ENCODE results near the gene PPP1R3A.
"Not testable (repeated sequence)": the region's sequence is repeated elsewhere in the genome, so short reads cannot be mapped to it uniquely, and the experiment has no call there.

The PPP1R3A gene

DNA sequence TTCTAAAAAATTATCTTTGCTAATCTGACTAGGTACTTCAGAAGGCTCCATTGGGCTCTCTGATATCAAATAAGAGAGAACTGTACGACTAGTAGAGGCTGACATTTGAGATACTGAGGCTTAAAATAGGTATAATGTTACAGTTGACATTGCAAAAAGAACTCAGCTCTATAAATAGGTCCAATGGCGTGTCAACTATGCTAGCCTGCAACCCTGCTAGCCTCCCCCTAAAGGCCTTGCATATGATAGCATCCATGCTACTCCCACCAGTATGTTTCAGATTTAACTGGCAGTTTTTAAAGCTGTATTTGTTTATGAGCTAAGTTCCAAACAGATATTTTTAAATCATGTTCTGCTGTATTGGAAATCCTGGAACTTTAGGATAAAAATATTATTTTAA, at the start of gene PPP1R3A:
PPP1R3A (minus strand) TSS at position 64 of the 400 bp plus-strand sequence; CDS start at position 51, 13 bp downstream.
- H3K9ac ChIP-seq (ENCODE audit: low read length) = no peak within 1 kb of the TSS
- H3K27me3 ChIP-seq (ENCODE audit: control insufficient read depth in 1 of 2, insufficient read depth in 2 of 2, low read length in 2 of 2) = no peaks in the 10 kb centered on the region
- H3K4me3 ChIP-seq (ENCODE audit: low read depth in 1 of 2, low read length in 2 of 2) = no peak within 1 kb of the TSS
- H3K36me3 ChIP-seq (ENCODE audit: insufficient read depth, low read length) = no peaks in the 10 kb centered on the region
- no peak within 1 kb of the TSS for H3K27ac ChIP-seq (ENCODE audit: low read depth, low read length)
- no peaks in the 10 kb centered on the region for H3K9me3 ChIP-seq (ENCODE audit: low read length)
- no peaks in the 10 kb centered on the region for H3K4me1 ChIP-seq (ENCODE audit: insufficient read depth, low read length)

GRCh38 chr7:113963356-113963755, 44.5 kb upstream of the PPP1R3A start:
- Histone ChIP-seq H3K9ac (ENCODE audit: low read length) (no peak overlapping the region), H3K4me3 (ENCODE audit: low read depth in 1 of 2, low read length in 2 of 2) (no peak overlapping the region), H3K27me3 (ENCODE audit: control insufficient read depth in 1 of 2, insufficient read depth in 2 of 2, low read length in 2 of 2) (no peaks in the 10 kb centered on the region), H3K9me3 (ENCODE audit: low read length) (no peaks in the 10 kb centered on the region), H3K4me1 (ENCODE audit: insufficient read depth, low read length) (no peaks in the 10 kb centered on the region), H3K36me3 (ENCODE audit: insufficient read depth, low read length) (no peaks in the 10 kb centered on the region), H3K27ac (ENCODE audit: low read depth, low read length) (no peak overlapping the region)

GRCh38 chr7:113959910-113960309, 41.1 kb upstream of the PPP1R3A start:
- Histone ChIP-seq H3K4me3 (ENCODE audit: low read depth in 1 of 2, low read length in 2 of 2) (no peak overlapping the region), H3K36me3 (ENCODE audit: insufficient read depth, low read length) (no peaks in the 10 kb centered on the region), H3K4me1 (ENCODE audit: insufficient read depth, low read length) (no peaks in the 10 kb centered on the region), H3K27ac (ENCODE audit: low read depth, low read length) (no peak overlapping the region), H3K9me3 (ENCODE audit: low read length) (no peaks in the 10 kb centered on the region), H3K27me3 (ENCODE audit: control insufficient read depth in 1 of 2, insufficient read depth in 2 of 2, low read length in 2 of 2) (no peaks in the 10 kb centered on the region), H3K9ac (ENCODE audit: low read length) (no peak overlapping the region)

DNA sequence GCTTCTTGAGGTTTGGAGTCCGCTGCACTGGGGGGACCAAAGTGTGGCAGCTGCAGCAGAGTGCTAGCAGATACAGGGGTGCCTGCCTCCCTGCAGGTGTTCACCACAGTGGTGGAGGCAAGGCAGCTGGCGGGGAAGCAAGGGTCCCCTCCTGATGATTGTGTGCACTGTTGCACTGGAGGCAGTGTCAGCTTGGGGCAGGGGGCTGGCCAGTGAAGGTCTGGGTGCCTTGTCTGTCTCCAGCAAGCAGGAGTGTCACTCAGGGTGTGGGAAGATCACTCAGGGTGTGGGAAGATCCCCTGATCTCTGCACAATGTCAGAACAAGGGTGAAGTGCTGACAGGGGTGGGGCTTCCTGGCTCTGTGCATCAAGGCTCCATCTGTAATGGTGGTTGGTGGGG, 36.3 kb upstream of the PPP1R3A start:
- H3K27me3 ChIP-seq (ENCODE audit: control insufficient read depth in 1 of 2, insufficient read depth in 2 of 2, low read length in 2 of 2) = no peaks in the 10 kb centered on the region
- H3K36me3 ChIP-seq (ENCODE audit: insufficient read depth, low read length) = no peaks in the 10 kb centered on the region
- H3K4me3 ChIP-seq (ENCODE audit: low read depth in 1 of 2, low read length in 2 of 2) = no peak overlapping the region
- no peak overlapping the region for H3K27ac ChIP-seq (ENCODE audit: low read depth, low read length)
- no peaks in the 10 kb centered on the region for H3K4me1 ChIP-seq (ENCODE audit: insufficient read depth, low read length)
- H3K9me3 ChIP-seq (ENCODE audit: low read length) = no peaks in the 10 kb centered on the region
- H3K9ac ChIP-seq (ENCODE audit: low read length) = no peak overlapping the region

- Histone ChIP-seq H3K36me3 (ENCODE audit: insufficient read depth, low read length) (no peaks in the 10 kb centered on the region), H3K27me3 (ENCODE audit: control insufficient read depth in 1 of 2, insufficient read depth in 2 of 2, low read length in 2 of 2) (no peaks in the 10 kb centered on the region), H3K9ac (ENCODE audit: low read length) (no peak overlapping the region), H3K27ac (ENCODE audit: low read depth, low read length) (no peak overlapping the region), H3K4me1 (ENCODE audit: insufficient read depth, low read length) (no peaks in the 10 kb centered on the region), H3K9me3 (ENCODE audit: low read length) (no peaks in the 10 kb centered on the region), H3K4me3 (ENCODE audit: low read depth in 1 of 2, low read length in 2 of 2) (no peak overlapping the region)
Observed at GRCh38 chr7:113953553-113953952, 34.7 kb upstream of the PPP1R3A start.

DNA sequence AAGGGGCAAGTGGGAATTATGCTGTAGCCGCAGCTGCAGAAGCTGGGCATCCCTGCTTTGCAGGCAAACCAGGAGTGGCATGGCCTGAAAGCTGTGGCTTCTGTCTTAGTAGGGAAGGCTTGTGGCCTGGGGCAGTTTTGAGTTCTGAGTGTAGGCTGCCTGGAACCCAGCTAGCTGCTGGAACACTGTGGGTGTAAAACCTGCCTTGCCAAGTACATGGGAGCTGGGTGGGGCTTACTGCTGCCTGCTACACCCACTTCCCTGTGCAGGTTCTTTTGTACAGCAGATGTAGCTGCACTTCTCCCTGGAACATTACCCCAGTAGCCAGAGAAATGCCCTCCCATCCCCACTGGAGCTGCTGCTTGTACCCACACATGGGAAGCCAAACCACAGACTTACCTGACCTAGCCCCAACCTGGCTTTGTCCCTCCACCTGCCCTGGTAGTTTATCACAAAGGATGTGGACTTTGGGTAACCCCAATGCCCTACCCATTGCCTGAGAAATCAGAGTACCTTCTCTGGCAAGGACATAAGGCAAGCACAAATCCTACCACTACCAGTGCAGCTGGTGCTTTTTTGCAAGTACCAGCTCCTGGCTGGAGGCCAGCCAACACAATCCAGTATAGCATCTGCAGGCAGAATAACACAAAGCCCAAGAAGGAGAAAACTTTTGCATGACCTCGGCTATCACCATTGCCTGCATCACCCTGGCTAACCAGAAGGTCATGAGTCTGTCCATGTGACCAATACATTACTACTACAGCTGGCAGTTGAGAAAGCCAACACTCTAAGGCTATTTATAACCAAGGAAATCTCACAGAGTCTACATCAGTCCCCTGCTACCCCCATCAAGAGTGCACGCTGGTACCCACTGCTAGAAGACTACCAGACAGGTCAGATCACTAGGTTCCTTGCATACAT, 26.5 kb upstream of the PPP1R3A start:
- no peaks in the 10 kb centered on the region for H3K36me3 ChIP-seq (ENCODE audit: insufficient read depth, low read length)
- H3K4me1 ChIP-seq (ENCODE audit: insufficient read depth, low read length) = no peaks in the 10 kb centered on the region
- H3K4me3 ChIP-seq (ENCODE audit: low read depth in 1 of 2, low read length in 2 of 2) = no peak overlapping the region
- no peaks in the 10 kb centered on the region for H3K27me3 ChIP-seq (ENCODE audit: control insufficient read depth in 1 of 2, insufficient read depth in 2 of 2, low read length in 2 of 2)
- no peaks in the 10 kb centered on the region for H3K9me3 ChIP-seq (ENCODE audit: low read length)
- H3K27ac ChIP-seq (ENCODE audit: low read depth, low read length) = no peak overlapping the region
- H3K9ac ChIP-seq (ENCODE audit: low read length) = no peak overlapping the region

GRCh38 chr7:113936982-113937381, 18.2 kb upstream of the PPP1R3A start:
- H3K4me3 ChIP-seq (ENCODE audit: low read depth in 1 of 2, low read length in 2 of 2) = no peak overlapping the region
- H3K27ac ChIP-seq (ENCODE audit: low read depth, low read length) = no peak overlapping the region
- H3K4me1 ChIP-seq (ENCODE audit: insufficient read depth, low read length) = no peaks in the 10 kb centered on the region
- H3K27me3 ChIP-seq (ENCODE audit: control insufficient read depth in 1 of 2, insufficient read depth in 2 of 2, low read length in 2 of 2) = no peaks in the 10 kb centered on the region
- no peaks in the 10 kb centered on the region for H3K36me3 ChIP-seq (ENCODE audit: insufficient read depth, low read length)
- H3K9ac ChIP-seq (ENCODE audit: low read length) = no peak overlapping the region
- peaks cover 3% of the 10 kb centered on the region for H3K9me3 ChIP-seq (ENCODE audit: low read length)

- H3K27me3 ChIP-seq (ENCODE audit: control insufficient read depth in 1 of 2, insufficient read depth in 2 of 2, low read length in 2 of 2) = no peaks in the 10 kb centered on the region
- H3K27ac ChIP-seq (ENCODE audit: low read depth, low read length) = no peak overlapping the region
- H3K36me3 ChIP-seq (ENCODE audit: insufficient read depth, low read length) = no peaks in the 10 kb centered on the region
Observed at GRCh38 chr7:113936535-113936934, 17.7 kb upstream of the PPP1R3A start.

GRCh38 chr7:113929389-113929788, 10.6 kb upstream of the PPP1R3A start:
- H3K27ac ChIP-seq (ENCODE audit: low read depth, low read length); H3K27me3 ChIP-seq (ENCODE audit: control insufficient read depth in 1 of 2, insufficient read depth in 2 of 2, low read length in 2 of 2); H3K4me3 ChIP-seq (ENCODE audit: low read depth in 1 of 2, low read length in 2 of 2); H3K36me3 ChIP-seq (ENCODE audit: insufficient read depth, low read length); H3K9me3 ChIP-seq (ENCODE audit: low read length); H3K4me1 ChIP-seq (ENCODE audit: insufficient read depth, low read length); H3K9ac ChIP-seq (ENCODE audit: low read length): not testable (repeated sequence)

More at GRCh38 chr7:113936535-113936934, 17.7 kb upstream of the PPP1R3A start:
- Histone ChIP-seq H3K9ac (ENCODE audit: low read length) (no peak overlapping the region), H3K4me1 (ENCODE audit: insufficient read depth, low read length) (no peaks in the 10 kb centered on the region), H3K9me3 (ENCODE audit: low read length) (peaks cover 3% of the 10 kb centered on the region), H3K4me3 (ENCODE audit: low read depth in 1 of 2, low read length in 2 of 2) (no peak overlapping the region)

- Histone ChIP-seq H3K27ac (ENCODE audit: low read depth, low read length) (no peak overlapping the region), H3K9me3 (ENCODE audit: low read length) (no peaks in the 10 kb centered on the region), H3K36me3 (ENCODE audit: insufficient read depth, low read length) (no peaks in the 10 kb centered on the region), H3K9ac (ENCODE audit: low read length) (no peak overlapping the region), H3K4me3 (ENCODE audit: low read depth in 1 of 2, low read length in 2 of 2) (no peak overlapping the region), H3K4me1 (ENCODE audit: insufficient read depth, low read length) (no peaks in the 10 kb centered on the region), H3K27me3 (ENCODE audit: control insufficient read depth in 1 of 2, insufficient read depth in 2 of 2, low read length in 2 of 2) (no peaks in the 10 kb centered on the region)
Observed at GRCh38 chr7:113928112-113928511, 9.3 kb upstream of the PPP1R3A start.

DNA sequence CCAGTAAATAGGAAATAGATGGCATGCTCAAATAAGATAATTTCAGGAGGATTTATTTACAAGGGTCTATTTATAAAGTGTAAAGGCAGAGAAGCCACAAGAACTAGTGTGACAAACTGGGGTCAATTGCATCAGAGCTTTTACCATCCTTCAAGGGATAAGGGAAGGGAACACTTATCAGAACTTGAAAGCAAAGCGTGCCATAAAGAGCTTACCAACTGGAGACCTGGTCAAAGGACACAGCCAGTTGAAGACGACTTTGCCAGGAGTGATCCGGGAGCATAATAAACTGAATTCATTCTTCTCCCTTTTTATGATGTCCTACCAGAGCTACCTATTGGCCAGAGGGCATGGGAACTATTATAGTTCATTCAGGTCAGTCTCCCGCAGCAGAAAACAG, 3.2 kb upstream of the PPP1R3A start:
- Histone ChIP-seq H3K9me3 (ENCODE audit: low read length) (no peaks in the 10 kb centered on the region), H3K36me3 (ENCODE audit: insufficient read depth, low read length) (no peaks in the 10 kb centered on the region), H3K27ac (ENCODE audit: low read depth, low read length) (no peak overlapping the region), H3K27me3 (ENCODE audit: control insufficient read depth in 1 of 2, insufficient read depth in 2 of 2, low read length in 2 of 2) (no peaks in the 10 kb centered on the region), H3K4me1 (ENCODE audit: insufficient read depth, low read length) (no peaks in the 10 kb centered on the region), H3K4me3 (ENCODE audit: low read depth in 1 of 2, low read length in 2 of 2) (no peak overlapping the region), H3K9ac (ENCODE audit: low read length) (no peak overlapping the region)

DNA sequence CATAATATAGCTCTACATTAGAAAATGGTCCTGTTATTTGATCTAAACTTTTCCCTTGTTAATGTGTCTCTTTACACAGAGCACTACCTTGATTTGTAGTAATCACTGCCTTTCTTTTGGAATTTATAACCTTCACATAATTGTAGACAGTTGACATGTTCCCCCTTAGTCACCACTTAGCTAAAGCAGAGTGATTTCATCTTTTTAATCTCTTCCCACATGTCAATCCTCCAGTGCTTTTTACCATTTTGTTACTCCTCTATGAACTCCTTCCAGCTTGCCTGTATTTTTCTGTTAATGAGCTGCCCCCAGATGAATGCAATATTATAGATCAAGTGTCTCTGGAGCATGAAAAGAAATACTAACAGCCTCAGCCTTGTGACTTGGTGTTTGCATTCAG, 2.6 kb upstream of the PPP1R3A start:
- Histone ChIP-seq H3K9me3 (ENCODE audit: low read length) (no peaks in the 10 kb centered on the region), H3K27me3 (ENCODE audit: control insufficient read depth in 1 of 2, insufficient read depth in 2 of 2, low read length in 2 of 2) (no peaks in the 10 kb centered on the region), H3K4me3 (ENCODE audit: low read depth in 1 of 2, low read length in 2 of 2) (no peak overlapping the region), H3K27ac (ENCODE audit: low read depth, low read length) (no peak overlapping the region), H3K4me1 (ENCODE audit: insufficient read depth, low read length) (no peaks in the 10 kb centered on the region), H3K36me3 (ENCODE audit: insufficient read depth, low read length) (no peaks in the 10 kb centered on the region), H3K9ac (ENCODE audit: low read length) (no peak overlapping the region)
